22Rv1 (cell line): Measurements from ENCODE around the gene NCOA1.

Experiments used
- ZFX ChIP-seq: fragments of 450-650 bp; IDR thresholded peaks from 2 replicates; pipeline ENCODE4 v1.6.1; 2017; ENCODE audit warnings: antibody characterized with exemption, borderline replicate concordance
- TF ChIP-seq, protein P1 (sequence below): fragments of 450-650 bp; IDR thresholded peaks from 2 replicates; pipeline ENCODE4 v1.5.1; 2017; ENCODE audit warnings: mild to moderate bottlenecking

DNA sequence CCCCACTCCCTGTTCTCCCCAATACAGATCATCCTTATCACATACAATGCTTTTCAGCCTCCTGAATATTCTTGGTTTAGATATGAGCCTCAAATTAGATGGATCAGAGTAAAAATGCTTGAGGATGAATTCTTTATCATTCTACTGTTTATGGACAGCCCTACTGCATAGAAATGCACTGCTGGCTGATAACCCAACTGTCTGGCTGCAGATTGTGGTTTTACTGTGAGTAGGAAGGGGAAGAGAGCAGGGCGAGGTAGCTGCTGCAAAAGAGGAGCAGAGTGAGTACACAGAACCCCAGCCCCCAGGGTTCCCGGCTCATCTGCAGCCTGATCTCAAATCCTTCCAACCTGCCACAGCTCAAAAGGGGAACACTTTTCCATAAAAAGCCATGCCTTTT, 29.4 kb upstream of the NCOA1 start:
- TF ChIP-seq, protein P1, sequence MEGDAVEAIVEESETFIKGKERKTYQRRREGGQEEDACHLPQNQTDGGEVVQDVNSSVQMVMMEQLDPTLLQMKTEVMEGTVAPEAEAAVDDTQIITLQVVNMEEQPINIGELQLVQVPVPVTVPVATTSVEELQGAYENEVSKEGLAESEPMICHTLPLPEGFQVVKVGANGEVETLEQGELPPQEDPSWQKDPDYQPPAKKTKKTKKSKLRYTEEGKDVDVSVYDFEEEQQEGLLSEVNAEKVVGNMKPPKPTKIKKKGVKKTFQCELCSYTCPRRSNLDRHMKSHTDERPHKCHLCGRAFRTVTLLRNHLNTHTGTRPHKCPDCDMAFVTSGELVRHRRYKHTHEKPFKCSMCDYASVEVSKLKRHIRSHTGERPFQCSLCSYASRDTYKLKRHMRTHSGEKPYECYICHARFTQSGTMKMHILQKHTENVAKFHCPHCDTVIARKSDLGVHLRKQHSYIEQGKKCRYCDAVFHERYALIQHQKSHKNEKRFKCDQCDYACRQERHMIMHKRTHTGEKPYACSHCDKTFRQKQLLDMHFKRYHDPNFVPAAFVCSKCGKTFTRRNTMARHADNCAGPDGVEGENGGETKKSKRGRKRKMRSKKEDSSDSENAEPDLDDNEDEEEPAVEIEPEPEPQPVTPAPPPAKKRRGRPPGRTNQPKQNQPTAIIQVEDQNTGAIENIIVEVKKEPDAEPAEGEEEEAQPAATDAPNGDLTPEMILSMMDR, result no peak
- TF ChIP-seq ZFX, result no peak
